Measurements from ENCODE around the gene OR5P2.
"Not testable (repeated sequence)": the region's sequence is repeated elsewhere in the genome, so short reads cannot be mapped to it uniquely, and the experiment has no call there.

The OR5P2 gene

DNA sequence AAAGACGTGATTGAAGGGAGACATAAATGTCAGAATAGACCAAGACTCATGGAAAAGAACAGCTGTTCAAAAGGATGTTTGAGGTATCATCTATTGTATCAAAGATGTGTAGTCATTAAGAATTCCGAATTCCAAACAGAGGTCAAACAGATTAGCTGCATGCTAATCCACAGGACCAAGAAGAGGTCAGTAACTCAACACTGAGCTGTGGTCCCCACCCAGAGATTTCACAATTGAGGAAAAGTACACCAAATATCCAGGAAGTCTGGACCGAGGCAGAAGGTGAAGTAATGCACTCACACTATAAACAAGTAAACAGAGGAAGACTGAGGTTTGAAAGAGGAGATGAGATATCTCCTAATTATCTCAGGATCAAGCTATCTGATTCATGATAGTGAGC is 29.6 kb upstream of the OR5P2 start:
- TF ChIP-seq, protein P1, sequence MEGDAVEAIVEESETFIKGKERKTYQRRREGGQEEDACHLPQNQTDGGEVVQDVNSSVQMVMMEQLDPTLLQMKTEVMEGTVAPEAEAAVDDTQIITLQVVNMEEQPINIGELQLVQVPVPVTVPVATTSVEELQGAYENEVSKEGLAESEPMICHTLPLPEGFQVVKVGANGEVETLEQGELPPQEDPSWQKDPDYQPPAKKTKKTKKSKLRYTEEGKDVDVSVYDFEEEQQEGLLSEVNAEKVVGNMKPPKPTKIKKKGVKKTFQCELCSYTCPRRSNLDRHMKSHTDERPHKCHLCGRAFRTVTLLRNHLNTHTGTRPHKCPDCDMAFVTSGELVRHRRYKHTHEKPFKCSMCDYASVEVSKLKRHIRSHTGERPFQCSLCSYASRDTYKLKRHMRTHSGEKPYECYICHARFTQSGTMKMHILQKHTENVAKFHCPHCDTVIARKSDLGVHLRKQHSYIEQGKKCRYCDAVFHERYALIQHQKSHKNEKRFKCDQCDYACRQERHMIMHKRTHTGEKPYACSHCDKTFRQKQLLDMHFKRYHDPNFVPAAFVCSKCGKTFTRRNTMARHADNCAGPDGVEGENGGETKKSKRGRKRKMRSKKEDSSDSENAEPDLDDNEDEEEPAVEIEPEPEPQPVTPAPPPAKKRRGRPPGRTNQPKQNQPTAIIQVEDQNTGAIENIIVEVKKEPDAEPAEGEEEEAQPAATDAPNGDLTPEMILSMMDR (IDR thresholded peaks at IDR 0.05; ENCODE audit: low read depth, low read length), result no peak
- no peak for DNase-seq (ENCODE audit: extremely low read depth, low read depth)

DNA sequence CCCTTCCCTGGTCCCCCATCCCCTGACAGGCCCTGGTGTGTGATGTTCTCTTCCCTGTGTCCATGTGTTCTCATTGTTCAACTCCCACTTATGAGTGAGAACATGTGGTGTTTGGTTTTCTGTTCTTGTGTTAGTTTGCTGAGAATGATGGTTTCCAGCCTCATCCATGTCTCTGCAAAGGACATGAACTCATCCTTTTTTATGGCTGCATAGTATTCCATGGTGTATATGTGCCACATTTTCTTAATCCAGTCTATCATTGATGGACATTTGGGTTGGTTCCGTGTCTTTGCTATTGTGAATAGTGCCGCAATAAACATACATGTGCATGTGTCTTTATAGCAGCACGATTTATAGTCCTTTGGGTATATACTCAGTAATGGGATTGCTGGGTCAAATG is 23.7 kb upstream of the OR5P2 start:
- DNase-seq (ENCODE audit: extremely low read depth, low read depth), result not testable (repeated sequence)

GRCh38 chr11:7814897-7815296 is 18.2 kb upstream of the OR5P2 start:
- not testable (repeated sequence) for DNase-seq (ENCODE audit: extremely low read depth, low read depth)

DNA sequence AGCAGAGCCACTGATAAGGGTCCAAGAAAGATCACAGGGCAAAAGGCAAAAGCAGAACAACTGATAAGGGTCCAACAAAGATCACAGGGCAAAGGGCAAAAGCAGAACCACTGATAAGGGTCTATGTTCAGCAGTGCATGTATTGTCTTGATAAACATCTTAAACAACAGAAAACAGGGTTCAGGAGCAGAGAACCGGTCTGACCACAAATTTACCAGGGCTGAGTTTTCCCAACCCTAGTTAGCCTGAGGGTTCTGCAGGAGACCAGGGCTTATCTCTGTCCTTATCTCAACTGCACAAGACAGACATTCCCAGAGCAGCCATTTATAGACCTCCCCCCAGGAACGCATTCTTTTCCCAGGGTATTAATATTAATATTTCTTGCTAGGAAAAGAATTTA is 13.6 kb upstream of the OR5P2 start:
- DNase-seq (ENCODE audit: extremely low read depth, low read depth), result not testable (repeated sequence)

DNA sequence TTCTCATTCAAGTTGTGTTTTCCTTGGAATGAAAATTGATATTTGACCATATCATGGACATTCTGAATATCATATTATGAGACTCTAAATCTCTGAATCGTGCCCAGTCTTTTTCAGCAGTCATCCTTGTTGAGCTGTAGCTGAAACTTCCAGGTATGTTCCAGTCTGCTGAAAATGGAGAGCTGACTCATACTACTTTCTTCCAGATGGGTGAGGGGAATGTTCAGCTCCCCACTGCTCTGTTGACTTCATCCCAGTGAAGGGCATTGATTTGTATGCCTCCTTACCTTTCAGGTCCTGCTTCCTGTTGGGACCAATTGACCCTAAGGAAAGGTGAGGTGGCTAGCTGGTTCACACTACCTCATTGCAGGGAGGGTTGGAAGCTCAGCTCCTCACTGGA is 3.5 kb downstream of the OR5P2 start:
- TF ChIP-seq, protein P1 (IDR thresholded peaks at IDR 0.05; ENCODE audit: low read depth, low read length), result no peak
- no peak for DNase-seq (ENCODE audit: extremely low read depth, low read depth)

DNA sequence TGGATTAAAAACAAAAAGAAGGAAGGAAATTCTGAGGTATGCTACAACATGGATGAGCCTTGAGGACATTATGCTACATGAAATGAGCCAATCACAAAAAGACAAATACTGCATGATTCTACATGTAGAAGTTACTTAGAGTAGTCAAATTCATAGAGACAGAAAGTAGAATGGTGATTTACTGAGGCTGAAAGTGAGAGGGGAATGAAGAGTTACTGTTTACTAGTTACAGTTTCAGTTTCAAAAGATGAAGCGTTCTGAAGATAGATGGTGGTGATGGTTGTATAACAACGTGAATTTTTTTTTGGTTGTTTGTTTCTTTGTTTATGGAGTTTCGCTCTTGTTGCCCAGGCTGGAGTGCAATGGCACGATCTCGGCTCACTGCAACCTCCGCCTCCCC is 9.5 kb downstream of the OR5P2 start:
- TF ChIP-seq, protein P1 (IDR thresholded peaks at IDR 0.05; ENCODE audit: low read depth, low read length), result no peak

DNA sequence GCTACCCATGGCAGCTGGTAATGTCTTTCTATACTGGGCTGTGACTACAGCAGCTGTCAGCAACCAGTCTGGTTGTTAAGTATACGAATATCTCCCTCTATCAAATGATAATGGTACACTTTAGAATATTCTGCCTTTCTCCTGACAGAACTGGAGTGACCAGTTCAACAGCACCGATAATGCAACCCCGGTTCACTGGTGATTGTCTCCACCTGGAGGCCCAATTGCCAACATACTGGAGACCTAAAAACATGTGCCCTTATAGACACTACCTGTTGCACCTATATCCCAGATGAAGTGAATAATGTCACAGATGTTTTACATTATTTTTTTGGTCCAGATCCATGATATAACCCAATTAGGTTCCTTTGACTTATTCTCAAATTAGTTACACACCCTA is 21.1 kb downstream of the OR5P2 start:
- DNase-seq (ENCODE audit: extremely low read depth, low read depth), result no peak
- TF ChIP-seq, protein P1 (IDR thresholded peaks at IDR 0.05; ENCODE audit: low read depth, low read length), result no peak

More for the DNA sequence above, 9.5 kb downstream of the OR5P2 start:
- DNase-seq (ENCODE audit: extremely low read depth, low read depth), result no peak

GRCh38 chr11:7764301-7764700 is 32.4 kb downstream of the OR5P2 start:
- DNase-seq (ENCODE audit: extremely low read depth, low read depth), result not testable (repeated sequence)

DNA sequence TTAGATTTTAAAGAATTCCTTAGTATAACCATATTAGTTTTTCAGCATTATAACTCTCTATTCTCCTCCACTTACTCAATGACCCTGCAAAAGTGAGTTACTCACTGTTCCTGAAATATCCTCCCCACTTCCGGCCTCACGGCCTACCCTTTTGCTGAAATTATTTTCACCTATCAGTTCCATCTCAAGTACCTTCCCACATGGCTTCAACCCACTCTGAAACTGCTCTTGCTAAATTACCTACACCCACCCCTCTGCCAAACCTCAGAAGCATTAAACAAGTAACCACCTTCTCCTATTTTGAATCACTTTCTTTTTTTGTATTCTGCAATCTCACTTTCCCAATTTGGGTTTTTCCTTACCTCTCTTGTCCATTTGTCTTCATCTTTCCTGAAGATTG is 37.7 kb downstream of the OR5P2 start:
- no peak for DNase-seq (ENCODE audit: extremely low read depth, low read depth)
- TF ChIP-seq, protein P1 (IDR thresholded peaks at IDR 0.05; ENCODE audit: low read depth, low read length), result no peak

DNA sequence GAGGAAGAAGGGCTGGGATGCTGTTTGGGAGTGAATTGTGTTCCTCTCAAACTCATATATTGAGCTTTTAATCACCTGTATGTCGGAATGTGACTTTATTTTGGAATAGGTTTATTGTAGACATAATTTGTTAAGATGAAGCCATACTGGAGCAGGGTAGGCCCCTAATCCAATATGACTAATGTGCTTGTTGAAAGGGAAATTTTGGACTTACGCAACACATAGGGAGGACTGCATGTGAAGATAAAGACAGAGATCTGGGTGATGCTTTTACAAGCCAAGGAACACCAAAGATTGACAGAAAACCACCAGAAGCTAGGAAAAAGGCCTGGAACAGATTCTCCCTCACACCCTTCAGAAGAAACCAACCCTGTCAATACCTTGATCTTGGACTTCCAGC is 47.3 kb downstream of the OR5P2 start:
- TF ChIP-seq, protein P1 (IDR thresholded peaks at IDR 0.05; ENCODE audit: low read depth, low read length), result no peak

More for the DNA sequence above, 47.3 kb downstream of the OR5P2 start:
- DNase-seq (ENCODE audit: extremely low read depth, low read depth), result no peak
